Pancreas (tissue), 10 donors: ENCODE data around the gene TRPM5. TPM values are rescaled to one million over a fixed set of nuclear protein-coding genes. Genes with fewer than 3 reads are reported as not detected.

Experiments used
- ATAC-seq, 4 donors: fragments of 200-7000 bp; cut with Tn5 transposase; one replicate each; pipeline versions ENCODE4 v1.8.0 to v1.9.1; 2020; ENCODE audit warnings: mild to moderate bottlenecking in 4 of 4, moderate library complexity in 4 of 4
- DNase-seq, 6 donors: peaks; one replicate each; pipeline ENCODE4 v3.0.0-alpha.2; 2020
- FAIRE-seq: peaks from 2 replicates; lab custom pipeline; 2012; peaks lifted over from hg19 to GRCh38; lab: Jason Lieb, UNC
- H3K27ac ChIP-seq, 4 donors: fragments of 200-600 bp; sonication (generic); 1 replicate in 3 of 4; 2 replicates in 1 of 4; pipeline versions ENCODE4 v1.5.0 to v1.8.0; 2020
- H3K27me3 ChIP-seq, 4 donors: fragments of 200-600 bp; one replicate each; pipeline ENCODE4 v1.8.0; 2021
- H3K36me3 ChIP-seq, 3 donors: fragments of 200-600 bp; sonication (generic) in 1 of 3; one replicate each; pipeline versions ENCODE4 v1.5.0 to v1.8.0; 2020 to 2021
- H3K4me1 ChIP-seq, 3 donors: fragments of 200-600 bp; one replicate each; pipeline ENCODE4 v1.8.0; 2021
- H3K4me3 ChIP-seq, 4 donors: fragments of 200-600 bp; sonication (generic) in 2 of 4; one replicate each; pipeline versions ENCODE4 v1.5.0 to v1.8.0; 2020 to 2021
- H3K9me3 ChIP-seq, 4 donors: fragments of 200-600 bp; one replicate each; pipeline ENCODE4 v1.8.0; 2021
- CTCF ChIP-seq, 4 donors: fragments of 200-600 bp; sonication (generic) in 3 of 4; IDR thresholded peaks; one replicate each; pipeline versions ENCODE4 v1.5.0 to v1.8.0; 2021; ENCODE audit warnings: antibody characterized with exemption in 4 of 4
- WGBS, 2 donors: extraction: QIAGEN DNeasy Blood & Tissue Kit; methylation state at CpG; one replicate each; pipeline ENCODE4 v1.1.7; 2013; 5-methylcytosine and 5-hydroxymethylcytosine counted together
- intact Hi-C, 3 donors: fragments of 100-400 bp; cut with DNase I; formaldehyde crosslinking; loops; one replicate each; pipeline versions ENCODE4 v1.11.1 to v1.14.2; 2022
- polyA plus RNA-seq, 2 donors: library from polyadenylated mRNA; stranded (reverse); fragments of 200-250 nt; gene quantifications; one replicate each; pipeline ENCODE4 v1.2.3, GENCODE V29; 2013
- total RNA-seq, 6 donors: library from RNA; stranded (reverse); fragmentation: NEBNext Ultra II Directional in 4 of 6; extraction: Animal tissue kit (Norgen Biotek cat#: 25700) in 4 of 6; gene quantifications; one replicate each; pipeline versions ENCODE4 v1.2.1 to v1.2.4, GENCODE V29; 2021 to 2023
- donor health status: healthy with polysubstance abuse.
- donor health status: DM: no; HTN: no; CAD: no; lungs with moderate emphysema.
- donor health status: DM: no; HTN: no; CAD: no.
- donor health status: control.
- donor health status: control.
- donor health status: Bipolar disorder and iron deficiency.
- donor health status: DM: yes; HTN: yes; CAD: no.
- donor health status: DM: no; HTN: no; CAD: no.
- donor health status: DM: no; HTN: no; CAD: no.
- donor health status: DM: yes; HTN: yes; CAD: no.

TRPM5 gene
- total and polyA plus RNA-seq, 8 donors = 0.51 to 4.8 (median 1.2) TPM

GRCh38 chr11:2432171-2432621 lies 12.1 kb downstream of the TRPM5 start:
- TF ChIP-seq CTCF (IDR thresholded peaks at IDR 0.05) = no peak
- Histone ChIP-seq H3K27me3 (no peaks in the 10 kb centered on the region), H3K4me1 (no peaks in the 10 kb centered on the region), H3K9me3 (no peaks in the 10 kb centered on the region), H3K36me3 (no peaks in the 10 kb centered on the region), H3K27ac (no peak overlapping the region), H3K4me3 (no peak overlapping the region)
- no peak for ATAC-seq
- 80 to 89% methylated on average over 15 of the region's 15 CpGs for WGBS, 2 donors
- intact Hi-C loops = loop anchor here in 1 of 3 donors (10.0 kb wide), 2 partner anchors 83 to 463 kb away; no protein-coding TSS in a partner anchor
- no peak for FAIRE-seq
- DNase-seq = peak in 3 of 6 donors; percentile 18 to 62 (median 51)

GRCh38 chr11:2431395-2431794 lies 12.9 kb downstream of the TRPM5 start:
- peak in 1 of 6 donors; percentile 7 for DNase-seq
- no peaks in the 10 kb centered on the region for H3K4me1 ChIP-seq
- no peak for ATAC-seq
- H3K4me3 ChIP-seq = no peak overlapping the region
- no peak overlapping the region for H3K27ac ChIP-seq
- TF ChIP-seq CTCF (IDR thresholded peaks at IDR 0.05) = no peak
- no peaks in the 10 kb centered on the region for H3K9me3 ChIP-seq
- no peaks in the 10 kb centered on the region for H3K27me3 ChIP-seq
- intact Hi-C loops = loop anchor here in 2 of 3 donors (2.0 to 10.0 kb wide), 3 partner anchors 83 to 463 kb away; no protein-coding TSS in a partner anchor
- FAIRE-seq = no peak
- WGBS, 2 donors = 87 to 89% methylated on average over 1 of the region's 1 CpG
- no peaks in the 10 kb centered on the region for H3K36me3 ChIP-seq

GRCh38 chr11:2428322-2428795 lies 16.0 kb downstream of the TRPM5 start:
- peak; percentile 74 to 94 (median 90) for ATAC-seq
- intact Hi-C loops = loop anchor here (5.0 kb wide), 2 partner anchors 104 to 464 kb away; no protein-coding TSS in a partner anchor
- peak; percentile 62 to 97 (median 86) for DNase-seq
- WGBS, 2 donors = 42 to 44% methylated on average over 8 of the region's 8 CpGs
- peak; percentile 73 to 90 (median 82) for TF ChIP-seq CTCF (IDR thresholded peaks at IDR 0.05)
- no peaks in the 10 kb centered on the region for H3K4me1 ChIP-seq
- H3K27ac ChIP-seq = no peak overlapping the region
- no peaks in the 10 kb centered on the region for H3K27me3 ChIP-seq
- H3K36me3 ChIP-seq = no peaks in the 10 kb centered on the region
- H3K9me3 ChIP-seq = no peaks in the 10 kb centered on the region
- no peak overlapping the region for H3K4me3 ChIP-seq
- FAIRE-seq = no peak

- Histone ChIP-seq H3K4me3 (no peak overlapping the region), H3K9me3 (no peaks in the 10 kb centered on the region), H3K27me3 (no peaks in the 10 kb centered on the region), H3K36me3 (no peaks in the 10 kb centered on the region), H3K27ac (no peak overlapping the region), H3K4me1 (no peaks in the 10 kb centered on the region)
- DNase-seq (peak in 2 of 6 donors; percentile 22 to 73), FAIRE-seq (no peak), ATAC-seq (peak in 3 of 4 donors; percentile 12 to 20 (median 17))
- intact Hi-C loops = loop anchor here (5.0 kb wide), 2 partner anchors 104 to 464 kb away; no protein-coding TSS in a partner anchor
- TF ChIP-seq CTCF (IDR thresholded peaks at IDR 0.05) = no peak
- WGBS, 2 donors = 45 to 54% methylated on average over 12 of the region's 12 CpGs
These were observed 16.5 kb downstream of the TRPM5 start for GRCh38 chr11:2427721-2428321.
